ENCODE data around the gene OSBPL2.

The OSBPL2 gene

GRCh38 chr20:62330576-62331317 is 92.4 kb downstream of the OSBPL2 start:
- Histone ChIP-seq H3K4me1 (ENCODE audit: control insufficient read depth, insufficient read depth, low read length) (no peaks in the 10 kb centered on the region), H3K36me3 (ENCODE audit: insufficient read depth, low read length) (peaks cover 8% of the 10 kb centered on the region), H3K4me2 (ENCODE audit: low read length) (no peak overlapping the region), H3K27me3 (ENCODE audit: control insufficient read depth, insufficient read depth, low read length) (no peaks in the 10 kb centered on the region), H3K4me3 (ENCODE audit: low read length) (no peak overlapping the region), H3K9ac (ENCODE audit: low read depth, low read length) (no peak overlapping the region), H3K9me3 (replicated peaks; ENCODE audit: low read length) (no peaks in the 10 kb centered on the region)

DNA sequence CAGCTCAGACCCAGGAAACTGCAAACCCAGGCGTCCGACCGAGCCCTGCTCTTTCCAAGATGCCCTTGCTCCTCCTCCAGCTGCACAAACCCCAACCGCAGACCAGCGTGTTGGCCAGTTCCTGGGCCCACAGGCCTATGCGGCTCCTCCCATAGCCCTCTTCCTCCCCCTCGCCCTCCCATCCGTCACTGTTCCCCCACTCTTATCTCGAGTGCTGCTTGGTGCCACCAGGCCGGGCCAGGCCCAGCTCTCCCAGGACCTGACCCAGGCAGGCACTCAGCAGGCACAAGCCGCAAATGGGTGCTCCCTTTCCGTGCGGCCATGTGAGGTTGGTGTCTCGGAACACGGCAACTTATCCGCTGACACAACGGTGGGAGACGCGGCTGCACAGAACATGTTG is 93.0 kb downstream of the OSBPL2 start:
- no peaks in the 10 kb centered on the region for H3K27me3 ChIP-seq (ENCODE audit: control insufficient read depth, insufficient read depth, low read length)
- H3K36me3 ChIP-seq (ENCODE audit: insufficient read depth, low read length): peaks cover 7% of the 10 kb centered on the region
- H3K4me2 ChIP-seq (ENCODE audit: low read length): no peak overlapping the region
- no peaks in the 10 kb centered on the region for H3K4me1 ChIP-seq (ENCODE audit: control insufficient read depth, insufficient read depth, low read length)
- H3K4me3 ChIP-seq (ENCODE audit: low read length): no peak overlapping the region
- H3K9ac ChIP-seq (ENCODE audit: low read depth, low read length): no peak overlapping the region
- no peaks in the 10 kb centered on the region for H3K9me3 ChIP-seq (replicated peaks; ENCODE audit: low read length)

- Histone ChIP-seq H3K27me3 (ENCODE audit: control insufficient read depth, insufficient read depth, low read length) (no peaks in the 10 kb centered on the region), H3K36me3 (ENCODE audit: insufficient read depth, low read length) (peaks cover 13% of the 10 kb centered on the region), H3K4me1 (ENCODE audit: control insufficient read depth, insufficient read depth, low read length) (no peaks in the 10 kb centered on the region), H3K9me3 (replicated peaks; ENCODE audit: low read length) (no peaks in the 10 kb centered on the region), H3K4me3 (ENCODE audit: low read length) (no peak overlapping the region), H3K9ac (ENCODE audit: low read depth, low read length) (no peak overlapping the region), H3K4me2 (ENCODE audit: low read length) (no peak overlapping the region)
Measured at GRCh38 chr20:62332421-62332820, 94.1 kb downstream of the OSBPL2 start.

GRCh38 chr20:62332989-62333819 is 94.9 kb downstream of the OSBPL2 start:
- peaks cover 13% of the 10 kb centered on the region for H3K36me3 ChIP-seq (ENCODE audit: insufficient read depth, low read length)
- H3K9me3 ChIP-seq (replicated peaks; ENCODE audit: low read length): no peaks in the 10 kb centered on the region
- no peak overlapping the region for H3K4me3 ChIP-seq (ENCODE audit: low read length)
- H3K4me1 ChIP-seq (ENCODE audit: control insufficient read depth, insufficient read depth, low read length): no peaks in the 10 kb centered on the region
- no peak overlapping the region for H3K9ac ChIP-seq (ENCODE audit: low read depth, low read length)
- no peak overlapping the region for H3K4me2 ChIP-seq (ENCODE audit: low read length)
- H3K27me3 ChIP-seq (ENCODE audit: control insufficient read depth, insufficient read depth, low read length): no peaks in the 10 kb centered on the region

DNA sequence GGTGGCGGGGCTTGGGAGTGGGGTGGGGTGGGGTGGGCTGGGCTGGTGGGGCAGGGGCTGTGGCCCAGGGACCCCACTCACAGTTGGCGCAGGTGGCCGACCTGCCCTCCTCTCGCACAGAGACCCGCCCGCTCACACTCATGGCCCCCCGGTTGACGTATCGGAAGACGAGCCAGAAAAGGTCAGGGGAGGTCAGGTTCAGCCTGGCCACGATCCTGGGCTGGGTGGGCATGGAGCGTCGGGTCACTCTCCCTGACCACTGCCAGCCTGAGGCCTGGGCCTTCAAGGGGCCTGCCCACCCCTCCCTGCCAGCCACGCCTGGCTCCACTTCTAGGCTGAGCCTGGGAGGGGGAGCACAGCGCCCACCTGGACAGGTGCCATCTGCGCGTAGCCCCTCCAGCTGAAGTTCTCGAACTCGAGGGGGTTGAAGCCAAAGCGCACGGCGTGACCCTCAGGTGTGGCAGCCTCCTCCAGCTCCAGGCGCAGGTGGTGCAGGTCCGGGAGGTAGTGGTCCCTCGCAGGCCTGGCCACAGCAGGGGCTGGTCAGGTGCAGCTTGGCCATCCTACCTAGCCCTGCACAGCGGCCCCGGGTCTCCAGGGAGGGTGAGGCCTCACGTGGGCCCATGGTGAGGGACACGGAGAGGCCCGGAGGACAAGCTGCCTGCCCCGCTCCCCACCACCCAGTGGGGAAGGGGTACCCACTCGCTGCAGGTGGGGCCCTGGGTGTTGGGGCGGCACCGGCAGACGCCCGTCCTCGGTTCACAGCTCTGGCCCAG is 95.7 kb downstream of the OSBPL2 start:
- Histone ChIP-seq H3K9ac (ENCODE audit: low read depth, low read length) (no peak overlapping the region), H3K4me1 (ENCODE audit: control insufficient read depth, insufficient read depth, low read length) (no peaks in the 10 kb centered on the region), H3K27me3 (ENCODE audit: control insufficient read depth, insufficient read depth, low read length) (no peaks in the 10 kb centered on the region), H3K9me3 (replicated peaks; ENCODE audit: low read length) (no peaks in the 10 kb centered on the region), H3K36me3 (ENCODE audit: insufficient read depth, low read length) (peaks cover 13% of the 10 kb centered on the region), H3K4me2 (ENCODE audit: low read length) (no peak overlapping the region), H3K4me3 (ENCODE audit: low read length) (no peak overlapping the region)

DNA sequence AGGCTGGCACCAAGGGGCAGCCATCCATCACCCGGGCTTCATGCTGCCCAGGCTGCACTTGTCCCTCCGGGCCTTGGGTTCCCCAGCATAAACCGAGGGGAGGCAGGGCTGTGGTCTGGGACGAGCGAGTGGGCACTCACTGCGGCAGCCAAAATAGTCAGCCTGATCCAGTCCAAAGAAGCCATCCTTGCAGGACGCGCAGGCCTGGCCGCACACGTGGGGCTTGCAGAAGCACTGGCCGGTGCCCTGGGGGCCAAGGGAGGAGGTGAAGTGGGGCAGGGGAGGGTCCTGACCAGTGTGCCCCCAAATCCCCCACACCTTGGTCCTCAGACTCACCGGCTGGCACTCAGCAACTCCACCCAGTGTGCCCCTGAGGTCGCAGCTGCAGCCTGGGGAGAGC is 96.6 kb downstream of the OSBPL2 start:
- Histone ChIP-seq H3K4me2 (ENCODE audit: low read length) (no peak overlapping the region), H3K4me3 (ENCODE audit: low read length) (no peak overlapping the region), H3K4me1 (ENCODE audit: control insufficient read depth, insufficient read depth, low read length) (no peaks in the 10 kb centered on the region), H3K27me3 (ENCODE audit: control insufficient read depth, insufficient read depth, low read length) (no peaks in the 10 kb centered on the region), H3K9me3 (replicated peaks; ENCODE audit: low read length) (no peaks in the 10 kb centered on the region), H3K9ac (ENCODE audit: low read depth, low read length) (no peak overlapping the region), H3K36me3 (ENCODE audit: insufficient read depth, low read length) (peaks cover 12% of the 10 kb centered on the region)

DNA sequence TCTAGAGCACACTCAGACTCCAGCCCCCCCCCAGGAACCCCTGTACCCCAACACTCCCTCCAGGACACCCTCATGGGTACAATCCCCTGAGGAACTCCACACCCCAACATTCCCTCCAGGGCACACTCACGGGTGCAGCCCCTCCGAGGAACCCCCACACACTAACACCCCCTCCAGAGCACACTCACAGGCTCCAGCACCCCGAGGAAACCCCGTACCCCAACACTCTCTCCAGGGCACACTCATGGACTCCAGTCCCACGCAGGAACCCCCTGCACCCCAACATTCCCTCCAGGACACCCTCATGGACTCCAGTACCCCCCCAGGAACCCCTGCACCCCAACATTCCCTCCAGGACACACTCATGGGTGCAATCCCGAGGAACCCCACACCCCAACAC is 97.2 kb downstream of the OSBPL2 start:
- H3K4me1 ChIP-seq (ENCODE audit: control insufficient read depth, insufficient read depth, low read length): no peaks in the 10 kb centered on the region
- no peak overlapping the region for H3K9ac ChIP-seq (ENCODE audit: low read depth, low read length)
- H3K36me3 ChIP-seq (ENCODE audit: insufficient read depth, low read length): peaks cover 13% of the 10 kb centered on the region
- no peaks in the 10 kb centered on the region for H3K9me3 ChIP-seq (replicated peaks; ENCODE audit: low read length)
- no peak overlapping the region for H3K4me3 ChIP-seq (ENCODE audit: low read length)
- no peak overlapping the region for H3K4me2 ChIP-seq (ENCODE audit: low read length)
- no peaks in the 10 kb centered on the region for H3K27me3 ChIP-seq (ENCODE audit: control insufficient read depth, insufficient read depth, low read length)

GRCh38 chr20:62336329-62336728 is 98.0 kb downstream of the OSBPL2 start:
- H3K4me1 ChIP-seq (ENCODE audit: control insufficient read depth, insufficient read depth, low read length): no peaks in the 10 kb centered on the region
- no peak overlapping the region for H3K4me3 ChIP-seq (ENCODE audit: low read length)
- no peaks in the 10 kb centered on the region for H3K27me3 ChIP-seq (ENCODE audit: control insufficient read depth, insufficient read depth, low read length)
- peaks cover 2% of the 10 kb centered on the region for H3K9me3 ChIP-seq (replicated peaks; ENCODE audit: low read length)
- no peak overlapping the region for H3K9ac ChIP-seq (ENCODE audit: low read depth, low read length)
- H3K36me3 ChIP-seq (ENCODE audit: insufficient read depth, low read length): peaks cover 15% of the 10 kb centered on the region
- H3K4me2 ChIP-seq (ENCODE audit: low read length): no peak overlapping the region

DNA sequence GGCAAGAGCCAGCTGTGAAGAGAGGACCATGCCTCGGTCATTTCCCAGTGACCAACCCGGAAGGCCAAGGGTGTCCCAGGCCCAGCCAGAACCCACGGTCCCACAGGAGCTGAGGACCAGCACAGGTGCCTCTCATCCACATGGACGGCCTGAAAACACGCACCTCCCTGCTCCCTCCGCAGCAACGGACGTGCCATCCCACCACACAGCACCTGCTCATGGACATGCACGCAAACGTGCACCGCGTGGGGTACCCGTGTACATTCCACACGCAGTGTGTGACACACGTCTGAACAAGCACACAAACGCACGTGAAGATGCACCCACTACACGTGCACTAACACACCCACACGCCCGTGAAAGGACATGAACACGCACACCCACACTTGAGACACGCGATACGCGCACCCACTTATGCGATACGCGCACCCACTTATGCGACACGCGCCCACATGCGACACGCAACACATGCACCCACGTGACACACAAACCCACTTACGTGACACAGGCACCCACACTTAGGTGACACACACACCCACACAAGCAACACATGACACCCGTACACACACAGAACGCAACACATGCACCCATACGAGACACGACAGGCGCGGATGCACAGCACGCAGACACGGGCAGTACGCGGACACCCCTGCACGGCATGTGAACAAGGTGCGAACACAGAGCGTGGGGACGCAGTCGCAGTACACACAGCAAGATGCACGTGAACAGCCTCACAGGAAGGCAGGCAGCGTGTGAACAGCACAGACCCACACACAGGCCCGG is 98.6 kb downstream of the OSBPL2 start:
- H3K4me1 ChIP-seq (ENCODE audit: control insufficient read depth, insufficient read depth, low read length): no peaks in the 10 kb centered on the region
- H3K9me3 ChIP-seq (replicated peaks; ENCODE audit: low read length): peaks cover 3% of the 10 kb centered on the region
- H3K36me3 ChIP-seq (ENCODE audit: insufficient read depth, low read length): peaks cover 17% of the 10 kb centered on the region
- no peak overlapping the region for H3K9ac ChIP-seq (ENCODE audit: low read depth, low read length)
- H3K4me2 ChIP-seq (ENCODE audit: low read length): no peak overlapping the region
- no peaks in the 10 kb centered on the region for H3K27me3 ChIP-seq (ENCODE audit: control insufficient read depth, insufficient read depth, low read length)
- H3K4me3 ChIP-seq (ENCODE audit: low read length): no peak overlapping the region

GRCh38 chr20:62337558-62338293 is 99.4 kb downstream of the OSBPL2 start:
- H3K27me3 ChIP-seq (ENCODE audit: control insufficient read depth, insufficient read depth, low read length): no peaks in the 10 kb centered on the region
- no peak overlapping the region for H3K9ac ChIP-seq (ENCODE audit: low read depth, low read length)
- peaks cover 17% of the 10 kb centered on the region for H3K36me3 ChIP-seq (ENCODE audit: insufficient read depth, low read length)
- no peak overlapping the region for H3K4me3 ChIP-seq (ENCODE audit: low read length)
- H3K9me3 ChIP-seq (replicated peaks; ENCODE audit: low read length): peaks cover 3% of the 10 kb centered on the region
- H3K4me2 ChIP-seq (ENCODE audit: low read length): no peak overlapping the region
- no peaks in the 10 kb centered on the region for H3K4me1 ChIP-seq (ENCODE audit: control insufficient read depth, insufficient read depth, low read length)

Data from skeletal muscle satellite cell (primary cell).